ENCODE data around the gene CDH26.

DNA sequence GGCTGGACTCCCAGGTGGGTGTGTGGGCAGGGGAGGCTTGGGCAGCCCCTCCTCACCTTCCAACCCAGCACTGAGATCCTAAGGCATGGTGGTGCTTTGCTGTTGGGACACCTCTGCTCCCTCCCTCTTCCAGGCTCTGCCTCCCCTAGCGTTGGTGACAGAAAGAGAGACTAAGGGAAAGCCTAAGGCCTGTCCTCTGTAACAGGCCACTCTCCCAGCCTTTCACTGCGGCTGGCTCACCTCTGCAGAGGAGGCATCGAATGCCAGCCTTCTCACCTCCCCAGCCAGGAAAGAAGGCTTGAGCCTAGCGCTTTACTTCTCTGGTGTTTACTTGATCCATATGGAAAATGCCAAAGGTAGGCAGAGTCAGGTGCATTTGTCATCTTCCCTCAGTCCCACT is 3.5 kb upstream of the CDH26 start:
- TF ChIP-seq POLR2AphosphoS5 (IDR thresholded peaks at IDR 0.05; ENCODE audit: borderline replicate concordance, low read depth, low read length) (no peak), EZH2 (IDR thresholded peaks at IDR 0.05) (no peak), FOXP2 (optimal IDR thresholded peaks at IDR 0.05; ENCODE audit: control extremely low read depth, extremely low read length, insufficient read depth) (no peak)
